ENCODE results near the gene CYTL1.

- TF ChIP-seq, protein P1, sequence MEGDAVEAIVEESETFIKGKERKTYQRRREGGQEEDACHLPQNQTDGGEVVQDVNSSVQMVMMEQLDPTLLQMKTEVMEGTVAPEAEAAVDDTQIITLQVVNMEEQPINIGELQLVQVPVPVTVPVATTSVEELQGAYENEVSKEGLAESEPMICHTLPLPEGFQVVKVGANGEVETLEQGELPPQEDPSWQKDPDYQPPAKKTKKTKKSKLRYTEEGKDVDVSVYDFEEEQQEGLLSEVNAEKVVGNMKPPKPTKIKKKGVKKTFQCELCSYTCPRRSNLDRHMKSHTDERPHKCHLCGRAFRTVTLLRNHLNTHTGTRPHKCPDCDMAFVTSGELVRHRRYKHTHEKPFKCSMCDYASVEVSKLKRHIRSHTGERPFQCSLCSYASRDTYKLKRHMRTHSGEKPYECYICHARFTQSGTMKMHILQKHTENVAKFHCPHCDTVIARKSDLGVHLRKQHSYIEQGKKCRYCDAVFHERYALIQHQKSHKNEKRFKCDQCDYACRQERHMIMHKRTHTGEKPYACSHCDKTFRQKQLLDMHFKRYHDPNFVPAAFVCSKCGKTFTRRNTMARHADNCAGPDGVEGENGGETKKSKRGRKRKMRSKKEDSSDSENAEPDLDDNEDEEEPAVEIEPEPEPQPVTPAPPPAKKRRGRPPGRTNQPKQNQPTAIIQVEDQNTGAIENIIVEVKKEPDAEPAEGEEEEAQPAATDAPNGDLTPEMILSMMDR (conservative IDR thresholded peaks at IDR 0.05) = no peak
- TF ChIP-seq EZH2 (IDR thresholded peaks at IDR 0.05; ENCODE audit: low read depth) = no peak
These were observed 14.9 kb upstream of the CYTL1 start for GRCh38 chr4:5034206-5034605.

All from PC-9 (cell line).